ENCODE data around the gene TIMELESS. TPM values are rescaled to one million over a fixed set of nuclear protein-coding genes. Genes with fewer than 3 reads are reported as not detected.

TIMELESS gene
- total and polyA plus RNA-seq, 9 of the 15 experiments (the other 6 are each of a cell fraction or from before 2014, with no cell fraction given), result 11.9 to 59.2 (median 35.8) TPM

DNA sequence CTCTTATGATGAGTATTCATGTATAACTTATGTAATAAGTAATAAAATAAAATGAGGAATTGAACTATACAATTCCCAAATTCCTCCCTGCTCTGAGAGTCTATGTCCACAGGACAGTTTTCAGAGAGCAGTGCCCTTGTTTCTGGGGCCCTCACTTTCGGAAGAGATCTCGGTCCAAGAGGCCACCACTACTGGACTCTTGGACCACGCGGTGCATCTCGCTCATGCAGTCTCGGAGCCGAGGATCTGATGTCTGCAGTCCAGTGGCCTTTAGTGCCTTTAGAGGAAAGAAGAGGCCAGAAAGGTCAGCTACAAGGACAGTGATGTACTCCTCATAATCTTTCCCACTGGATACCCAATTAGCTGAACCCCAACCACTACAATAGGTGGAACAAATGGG lies 30.4 kb upstream of the TIMELESS start:
- WGBS (ENCODE audit: insufficient coverage, low coverage, missing lambda C conversion rate), result 23% methylated on average over 7 of the region's 7 CpGs
- FAIRE-seq, result no peak
- H3K79me2 ChIP-seq (ENCODE audit: control insufficient read depth, insufficient read depth, low read length), result no peaks in the 10 kb centered on the region
- intact Hi-C loops (cut with micrococcal nuclease) (no loop called here), in situ Hi-C loops (cut with MboI) (no loop called here)
- H4K20me1 ChIP-seq (replicated peaks; ENCODE audit: control insufficient read depth, insufficient read depth, low read length), result 0 out of 2 replicates have a peak, but pooled peaks cover 8% of the 10 kb centered on the region
- no peak overlapping the region for H3K9ac ChIP-seq (ENCODE audit: insufficient read depth in 1 of 2, low read depth in 2 of 2, low read length in 2 of 2)
- BruUV-seq (replicated peaks), result no TSS peak
- ATAC-seq, result no peak
- ChIA-PET POLR2A (interaction anchor here (1.1 to 2.5 kb wide), 4 partner anchors 8 to 12 kb away, joined by 3 to 14 read pairs (median 8); no protein-coding TSS in a partner anchor), CTCF (ENCODE audit: low intra/inter-chr PET ratio) (no interaction called here)
- TF ChIP-seq PML (IDR thresholded peaks at IDR 0.05; ENCODE audit: low read length), result no peak
- no peak for TF ChIP-seq ZBTB12 (CRISPR knock-in tag; IDR thresholded peaks at IDR 0.05)
- no peak for TF ChIP-seq ZBTB8A (IDR thresholded peaks at IDR 0.05; ENCODE audit: partially characterized antibody)
- TF ChIP-seq RFX7 (CRISPR knock-in tag; IDR thresholded peaks at IDR 0.05), result no peak
- TF ChIP-seq KDM2B (CRISPR knock-in tag; IDR thresholded peaks at IDR 0.05), result no peak
- TF ChIP-seq BACH1 (tag; IDR thresholded peaks at IDR 0.05), result no peak
- H3K9me1 ChIP-seq (ENCODE audit: control insufficient read depth, insufficient read depth, low read length), result peaks cover 5% of the 10 kb centered on the region
- no peaks in the 10 kb centered on the region for H3K36me3 ChIP-seq (ENCODE audit: control insufficient read depth, insufficient read depth, low read length)
- H3K27me3 ChIP-seq (ENCODE audit: control insufficient read depth in 2 of 2, insufficient read depth in 2 of 2, low read length in 2 of 2), result no peaks in the 10 kb centered on the region
- no peak overlapping the region for H2AFZ ChIP-seq (ENCODE audit: low read depth, low read length)
- H3K4me3 ChIP-seq, result no peak overlapping the region
- no peak overlapping the region for H3K4me2 ChIP-seq (ENCODE audit: insufficient read depth, low read length)
- no peaks in the 10 kb centered on the region for H3K9me3 ChIP-seq (replicated peaks; ENCODE audit: control insufficient read depth, insufficient read depth, low read depth, low read length)
- H3K4me1 ChIP-seq (replicated peaks in 1 of 2; ENCODE audit: control insufficient read depth in 2 of 2, insufficient read depth in 2 of 2, low read length in 2 of 2), result peaks cover 0 to 4% of the 10 kb centered on the region in 2 experiments; a peak in 2 of 5 replicates
- DNase-seq (ENCODE audit: extremely low read depth in 1 of 4, low spot score in 3 of 4), result no peak
- no peak overlapping the region for H3K27ac ChIP-seq (ENCODE audit: extremely low read depth, low read depth, low read length)
